Measurements from ENCODE around the gene PTPRN2. TPM values are rescaled to one million over a fixed set of nuclear protein-coding genes. Genes with fewer than 3 reads are reported as not detected.

Gene PTPRN2
- total RNA-seq, 1 donor from 2014 or later, result 1.2 TPM

- no peak for DNase-seq (ENCODE audit: low read depth)
These were observed 694.0 kb downstream of the PTPRN2 start for GRCh38 chr7:157893535-157894044.

DNA sequence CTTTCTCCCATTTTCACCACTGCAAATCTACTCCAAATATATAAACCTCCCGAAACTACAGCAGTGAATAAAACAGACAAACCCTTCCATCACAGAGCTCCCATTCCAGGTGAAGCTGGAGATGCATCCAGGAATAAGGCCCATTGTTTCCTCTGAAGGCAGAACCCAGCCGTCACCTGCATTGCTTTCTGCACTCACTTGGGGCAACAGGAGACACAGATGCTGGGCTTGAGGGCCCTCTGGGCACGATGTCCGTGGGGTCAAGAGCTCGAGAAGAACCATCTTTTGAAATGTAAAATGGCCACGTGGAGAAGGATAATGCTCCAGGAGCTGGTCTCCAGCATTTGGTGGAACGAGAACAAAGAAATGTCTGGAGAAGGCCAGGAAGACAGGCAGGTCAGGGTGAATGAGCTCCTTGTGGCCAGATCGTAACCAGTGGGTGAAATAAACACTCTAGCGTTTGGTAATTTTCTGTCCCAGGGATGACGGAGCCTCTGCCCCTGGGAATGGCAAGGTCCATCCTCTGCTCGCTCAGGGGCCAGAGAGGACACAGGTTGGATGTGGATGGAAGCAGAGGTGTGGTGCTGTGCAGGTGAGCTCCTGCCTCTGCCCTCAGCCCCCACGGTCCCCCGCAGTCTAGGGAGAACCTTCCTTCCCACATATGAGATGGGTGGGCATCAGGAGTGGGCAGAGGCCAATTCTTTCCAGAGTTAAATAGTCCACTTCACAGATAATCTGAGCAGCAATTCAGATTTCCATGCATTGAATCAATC lies 694.7 kb downstream of the PTPRN2 start:
- DNase-seq (ENCODE audit: low read depth), result no peak

DNA sequence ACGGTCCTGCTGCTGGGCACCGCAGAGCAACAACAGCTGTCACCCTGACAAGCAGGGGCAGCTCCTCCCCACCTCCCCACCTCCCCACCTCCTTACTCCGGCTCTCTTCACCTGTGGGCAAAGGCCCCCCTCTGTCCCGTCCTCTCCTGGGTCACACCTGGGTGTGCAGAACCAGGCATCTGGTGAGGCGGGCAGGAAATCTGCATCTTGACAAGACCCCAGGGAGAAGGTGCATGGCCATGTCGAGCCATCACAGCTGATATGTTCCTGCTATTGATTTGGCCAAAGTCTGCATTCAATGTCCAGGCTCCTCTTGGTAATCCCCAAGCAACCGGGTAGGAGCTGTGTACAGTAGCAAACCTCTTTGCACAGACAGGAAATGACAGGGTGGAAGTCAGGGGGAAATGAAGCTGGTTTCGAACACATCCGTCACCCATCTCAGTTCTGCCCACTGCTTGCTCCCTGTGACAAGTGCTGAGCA lies 696.7 kb downstream of the PTPRN2 start:
- no peak for DNase-seq (ENCODE audit: low read depth)

- DNase-seq (ENCODE audit: low read depth), result no peak
These were observed 698.1 kb downstream of the PTPRN2 start for GRCh38 chr7:157889480-157889879.

DNA sequence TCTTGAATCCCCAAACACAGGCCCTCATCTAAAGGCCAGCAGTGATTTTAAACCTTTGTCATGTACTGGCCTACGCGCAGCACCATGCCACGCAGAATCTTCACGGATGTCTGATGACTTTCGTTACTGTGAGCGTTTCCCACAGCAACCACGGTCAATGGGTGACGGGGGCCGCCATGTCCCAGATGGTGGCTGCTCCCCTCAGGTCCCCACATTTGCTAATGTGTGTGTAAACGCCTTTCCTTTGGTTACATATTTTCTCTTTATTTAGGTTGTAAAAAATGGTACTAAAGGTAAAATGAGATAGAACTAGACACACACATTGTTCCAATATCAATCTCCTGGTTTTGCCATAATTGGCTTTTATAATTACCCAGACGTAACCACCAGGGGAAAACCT lies 699.0 kb downstream of the PTPRN2 start:
- DNase-seq (ENCODE audit: low read depth), result no peak

GRCh38 chr7:157887400-157887799 lies 700.2 kb downstream of the PTPRN2 start:
- DNase-seq (ENCODE audit: low read depth), result no peak

DNA sequence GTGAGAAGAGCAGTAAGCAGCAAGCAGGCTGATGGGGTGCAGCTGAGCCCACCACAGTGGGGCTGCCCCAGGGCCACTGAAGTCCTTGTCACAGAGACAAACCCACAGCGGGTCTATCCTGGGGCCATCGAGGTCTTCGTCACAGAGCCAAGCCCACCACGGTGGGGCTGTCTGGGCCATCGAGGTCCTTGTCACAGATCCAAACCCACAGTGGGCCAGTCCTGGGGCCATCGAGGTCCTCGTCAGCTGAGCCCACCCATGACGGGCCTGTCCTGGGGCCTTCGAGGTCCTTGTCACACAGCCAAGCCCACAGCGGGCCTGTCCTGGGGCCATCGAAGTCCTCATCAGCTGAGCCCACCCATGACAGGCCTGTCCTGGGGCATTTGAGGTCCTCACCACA lies 700.9 kb downstream of the PTPRN2 start:
- DNase-seq (ENCODE audit: low read depth), result no peak

GRCh38 chr7:157886266-157886665 lies 701.4 kb downstream of the PTPRN2 start:
- no peak for DNase-seq (ENCODE audit: low read depth)

- DNase-seq (ENCODE audit: low read depth), result no peak
These were observed 702.5 kb downstream of the PTPRN2 start for GRCh38 chr7:157885140-157885539.

DNA sequence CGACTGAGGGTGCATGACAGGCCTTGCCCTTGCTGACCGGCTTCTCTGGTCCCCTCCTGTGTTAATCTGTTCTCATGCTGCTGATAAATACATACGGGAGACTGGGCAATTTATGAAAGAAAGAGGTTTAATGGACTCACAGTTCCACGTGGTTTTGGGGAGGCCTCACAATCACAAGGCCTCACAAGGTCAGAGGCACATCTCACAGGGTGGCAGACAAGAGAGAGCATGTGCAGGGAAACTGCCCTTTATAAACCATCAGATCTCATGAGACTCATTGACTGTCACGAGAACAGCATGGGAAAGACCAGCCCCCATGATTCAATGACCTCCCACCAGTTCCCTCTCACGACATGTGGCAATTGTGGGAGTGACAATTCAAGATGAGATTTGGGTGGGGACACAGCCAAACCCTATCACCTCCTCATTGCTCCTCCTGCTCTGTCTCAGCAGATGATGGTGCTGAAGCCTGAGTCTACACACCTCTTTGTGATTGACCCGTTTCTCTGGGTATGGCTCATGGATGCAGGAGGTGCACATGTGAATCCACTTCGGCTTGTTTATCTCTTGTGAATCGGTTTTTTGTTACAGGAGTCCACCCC lies 703.1 kb downstream of the PTPRN2 start:
- no peak for DNase-seq (ENCODE audit: low read depth)

GRCh38 chr7:157881048-157881771 lies 706.4 kb downstream of the PTPRN2 start:
- DNase-seq (ENCODE audit: low read depth), result no peak

GRCh38 chr7:157879391-157879790 lies 708.2 kb downstream of the PTPRN2 start:
- DNase-seq (ENCODE audit: low read depth), result no peak

GRCh38 chr7:157877298-157878090 lies 710.1 kb downstream of the PTPRN2 start:
- no peak for DNase-seq (ENCODE audit: low read depth)

DNA sequence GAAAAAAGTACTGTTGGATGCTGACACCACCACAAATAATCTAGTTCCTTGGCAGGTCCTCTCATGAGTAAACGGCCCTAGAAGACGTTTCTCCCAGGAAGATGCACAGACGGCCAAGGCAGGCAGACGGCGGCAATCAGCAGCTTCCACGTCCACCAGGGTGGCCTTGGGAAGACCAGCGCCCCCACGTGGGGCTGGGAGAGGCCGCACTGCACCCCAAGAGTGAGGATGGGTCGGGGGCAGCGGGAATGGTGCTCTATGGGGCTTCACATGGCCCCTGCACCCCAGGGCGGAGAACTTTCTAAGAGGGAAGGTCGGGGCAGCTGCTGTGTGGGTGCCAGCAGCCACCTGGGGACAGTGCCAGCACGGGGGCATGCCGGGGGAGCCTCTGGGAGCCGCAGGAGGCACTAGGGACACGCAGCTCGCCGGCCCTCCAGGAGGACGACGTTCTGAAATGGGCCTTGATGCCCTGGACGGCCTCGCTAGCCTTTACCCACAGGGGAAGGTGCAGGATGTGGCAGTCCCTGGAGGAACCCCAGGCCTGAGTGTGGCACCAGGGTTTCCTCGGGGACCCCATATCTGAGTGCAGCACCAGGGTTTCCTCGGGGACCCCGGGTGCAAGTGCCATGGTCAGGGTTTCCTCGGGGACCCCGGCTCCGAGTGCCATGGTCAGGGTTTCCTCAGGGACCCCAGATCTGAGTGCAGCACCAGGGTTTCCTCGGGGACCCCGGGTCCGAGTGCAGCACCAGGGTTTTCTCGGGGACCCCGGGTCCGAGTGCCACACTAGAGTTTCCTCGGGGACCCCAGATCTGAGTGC lies 710.9 kb downstream of the PTPRN2 start:
- no peak for DNase-seq (ENCODE audit: low read depth)

- no peak for DNase-seq (ENCODE audit: low read depth)
These were observed 712.1 kb downstream of the PTPRN2 start for GRCh38 chr7:157875230-157876179.

DNA sequence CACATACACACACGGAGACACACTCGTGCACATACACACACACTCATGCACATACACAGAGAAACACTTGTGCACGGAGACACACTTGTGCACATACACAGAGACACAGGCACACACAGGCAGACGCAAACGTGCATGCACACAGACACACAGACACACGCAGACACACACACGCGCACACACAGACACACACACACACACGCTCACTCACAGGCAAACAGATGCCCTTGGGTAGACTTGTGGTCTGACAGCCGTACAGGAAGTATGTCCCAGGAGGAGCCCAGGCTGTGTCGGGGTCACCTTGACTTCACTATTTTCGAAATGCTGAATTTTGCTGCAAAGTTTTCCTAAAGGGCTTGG lies 712.8 kb downstream of the PTPRN2 start:
- DNase-seq (ENCODE audit: low read depth), result no peak

DNA sequence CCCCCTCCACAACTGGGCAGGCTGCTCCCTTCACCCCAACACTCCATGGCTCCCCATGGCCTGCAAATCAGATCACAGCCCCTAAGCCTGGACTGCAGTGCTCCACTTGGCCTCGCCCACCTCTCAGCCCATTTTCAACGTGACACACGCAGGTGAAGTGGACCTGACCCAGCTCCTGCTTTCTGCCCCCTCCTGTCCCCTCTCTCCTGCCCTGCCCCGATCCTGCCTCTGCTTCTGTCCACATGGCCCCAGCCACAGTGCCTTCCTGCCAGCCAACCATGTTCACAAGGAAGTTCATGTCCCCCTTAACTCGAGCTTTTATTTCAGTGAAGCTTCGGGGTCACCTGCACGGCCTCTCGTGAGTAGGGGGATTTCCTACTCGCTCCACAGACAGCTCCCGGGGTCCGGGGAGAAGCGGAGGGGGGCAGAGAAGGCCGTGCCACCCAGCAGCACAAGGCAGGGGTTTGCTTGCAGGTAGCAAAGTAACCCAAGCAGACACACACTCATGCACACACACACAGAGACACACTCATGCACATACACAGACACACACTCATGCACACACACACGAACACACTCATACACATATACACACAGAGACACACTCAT lies 713.3 kb downstream of the PTPRN2 start:
- DNase-seq (ENCODE audit: low read depth), result no peak

DNA sequence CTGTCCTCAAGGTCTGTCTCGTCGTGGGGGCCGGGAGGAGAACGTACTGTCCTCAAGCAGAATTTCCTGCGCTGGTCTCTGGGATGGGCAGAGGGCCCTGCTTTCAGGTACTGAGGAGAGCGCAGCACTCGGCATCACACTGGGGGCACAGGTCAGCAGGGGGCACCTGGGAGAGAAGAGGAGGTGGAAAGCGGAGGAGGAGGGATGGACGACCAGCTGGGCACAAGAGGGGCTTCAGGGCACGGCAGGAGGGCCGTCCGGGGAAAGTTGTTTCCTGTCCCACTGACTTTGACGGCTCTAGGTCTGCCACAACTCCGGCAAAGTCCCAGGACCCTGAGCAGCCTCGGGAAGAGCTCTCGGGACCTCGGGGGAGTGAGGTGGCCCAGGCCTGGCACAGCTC lies 714.0 kb downstream of the PTPRN2 start:
- no peak for DNase-seq (ENCODE audit: low read depth)

DNA sequence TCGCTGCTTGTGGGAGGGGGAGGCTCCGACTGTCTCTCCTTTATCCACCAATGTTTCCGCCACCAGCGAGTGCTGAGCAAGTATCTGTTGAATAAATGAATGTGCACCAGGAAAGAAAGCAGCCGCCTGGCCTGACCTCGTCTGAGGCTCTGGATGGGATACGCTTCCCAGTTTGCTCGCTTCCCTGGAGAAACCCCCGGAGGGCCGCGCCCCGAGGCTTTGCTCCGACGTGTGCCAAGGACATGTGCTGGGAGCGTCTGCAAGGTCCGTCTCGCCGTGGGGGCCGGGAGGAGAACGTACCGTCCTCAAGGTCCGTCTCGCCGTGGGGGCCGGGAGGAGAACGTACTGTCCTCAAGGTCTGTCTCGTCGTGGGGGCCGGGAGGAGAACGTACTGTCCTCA lies 714.4 kb downstream of the PTPRN2 start:
- no peak for DNase-seq (ENCODE audit: low read depth)
